ENCODE data around the gene RNF41. TPM values are rescaled to one million over a fixed set of nuclear protein-coding genes. Genes with fewer than 3 reads are reported as not detected.

The RNF41 gene
- total RNA-seq, 1 donor from 2014 or later = 38.5 TPM

Other genes starting within 250 kb of the RNF41 start
- 47.9 and 51.0 TPM in 2 replicates for gene RAB5B, start 247.8 kb downstream of the RNF41 start, total RNA-seq
- 19.9 and 21.2 TPM in 2 replicates for gene SUOX, start 224.6 kb downstream of the RNF41 start, total RNA-seq
- gene IKZF4, start 200.9 kb downstream of the RNF41 start, total RNA-seq = 34.8 and 35.5 TPM in 2 replicates
- 43.9 and 45.2 TPM in 2 replicates for gene RPS26, start 180.0 kb downstream of the RNF41 start, total RNA-seq
- 0.11 and 0.71 TPM in 2 replicates for gene ERBB3, start 141.8 kb downstream of the RNF41 start, total RNA-seq
- 356 and 364 TPM in 2 replicates for gene PA2G4, start 117.4 kb downstream of the RNF41 start, total RNA-seq
- 3,925 and 4,057 TPM in 2 replicates for gene RPL41, start 105.3 kb downstream of the RNF41 start, total RNA-seq
- gene ZC3H10, start 103.7 kb downstream of the RNF41 start, total RNA-seq = 7.7 and 9.2 TPM in 2 replicates
- gene ESYT1, start 93.7 kb downstream of the RNF41 start, total RNA-seq = 154 TPM in 2 replicates
- 89.7 and 94.3 TPM in 2 replicates for gene MYL6B, start 69.3 kb downstream of the RNF41 start, total RNA-seq
- 1,051 and 1,067 TPM in 2 replicates for gene MYL6, start 63.6 kb downstream of the RNF41 start, total RNA-seq
- 131 and 136 TPM in 2 replicates for gene SMARCC2, start 32.4 kb downstream of the RNF41 start, total RNA-seq
- gene NABP2, start 2.4 kb upstream of the RNF41 start, total RNA-seq = 77.3 and 86.8 TPM in 2 replicates
- 0.39 and 1.4 TPM in 2 replicates for gene SLC39A5, start 8.1 kb upstream of the RNF41 start, total RNA-seq
- 66.0 and 78.0 TPM in 2 replicates for gene ANKRD52, start 36.5 kb upstream of the RNF41 start, total RNA-seq
- gene COQ10A, start 45.0 kb upstream of the RNF41 start, total RNA-seq = 15.9 and 17.0 TPM in 2 replicates
- gene CS, start 78.4 kb upstream of the RNF41 start, total RNA-seq = 250 and 253 TPM in 2 replicates
- gene CNPY2, start 94.1 kb upstream of the RNF41 start, total RNA-seq = 160 and 165 TPM in 2 replicates
- gene PAN2, start 112.1 kb upstream of the RNF41 start, total RNA-seq = 28.7 and 28.9 TPM in 2 replicates
- gene IL23A, start 117.0 kb upstream of the RNF41 start, total RNA-seq = 30.4 and 31.0 TPM in 2 replicates
- gene STAT2, start 138.2 kb upstream of the RNF41 start, total RNA-seq = 70.3 and 75.0 TPM in 2 replicates
- gene APOF, start 140.9 kb upstream of the RNF41 start, total RNA-seq = not detected in 2 replicates
- 43.7 and 45.6 TPM in 2 replicates for gene TIMELESS, start 227.5 kb upstream of the RNF41 start, total RNA-seq
- gene MIP, start 232.7 kb upstream of the RNF41 start, total RNA-seq = not detected in 2 replicates
- gene SPRYD4, start 246.7 kb upstream of the RNF41 start, total RNA-seq = 4.4 and 4.5 TPM in 2 replicates